ENCODE results near the gene TRIM43.
"Not testable (repeated sequence)": the region's sequence is repeated elsewhere in the genome, so short reads cannot be mapped to it uniquely, and the experiment has no call there.

TRIM43 gene

DNA sequence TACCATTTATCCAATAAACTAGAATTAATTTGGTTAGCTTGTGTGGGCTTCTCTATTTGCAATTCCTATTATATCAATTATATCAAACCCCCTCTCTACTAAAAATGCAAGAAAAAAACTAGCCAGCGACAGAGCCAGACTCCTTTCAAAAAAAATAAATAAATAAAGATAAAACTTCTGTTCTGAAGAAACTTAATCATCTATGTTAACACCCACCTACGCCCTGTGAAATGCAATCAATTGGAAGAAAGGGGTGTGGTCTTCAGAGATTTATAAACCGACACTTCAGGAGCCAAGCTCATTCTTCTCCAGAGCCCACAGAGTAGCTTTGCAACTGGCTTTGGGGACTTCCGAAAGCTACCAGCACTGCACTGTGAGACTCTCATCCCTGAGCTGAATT is at the start of gene TRIM43:
TRIM43 (plus strand) TSS at position 301 of the 400 bp plus-strand sequence. CDS start 2,023 bp downstream, outside the sequence.
- H3K9me3 ChIP-seq (ENCODE audit: low read length); H3K27me3 ChIP-seq (ENCODE audit: insufficient read depth, low read length); H3K4me1 ChIP-seq (ENCODE audit: insufficient read depth, low read length); H2AFZ ChIP-seq (ENCODE audit: low read depth, low read length); H3K4me3 ChIP-seq (ENCODE audit: low read length); H3K36me3 ChIP-seq (ENCODE audit: insufficient read depth, low read length): not testable (repeated sequence)

DNA sequence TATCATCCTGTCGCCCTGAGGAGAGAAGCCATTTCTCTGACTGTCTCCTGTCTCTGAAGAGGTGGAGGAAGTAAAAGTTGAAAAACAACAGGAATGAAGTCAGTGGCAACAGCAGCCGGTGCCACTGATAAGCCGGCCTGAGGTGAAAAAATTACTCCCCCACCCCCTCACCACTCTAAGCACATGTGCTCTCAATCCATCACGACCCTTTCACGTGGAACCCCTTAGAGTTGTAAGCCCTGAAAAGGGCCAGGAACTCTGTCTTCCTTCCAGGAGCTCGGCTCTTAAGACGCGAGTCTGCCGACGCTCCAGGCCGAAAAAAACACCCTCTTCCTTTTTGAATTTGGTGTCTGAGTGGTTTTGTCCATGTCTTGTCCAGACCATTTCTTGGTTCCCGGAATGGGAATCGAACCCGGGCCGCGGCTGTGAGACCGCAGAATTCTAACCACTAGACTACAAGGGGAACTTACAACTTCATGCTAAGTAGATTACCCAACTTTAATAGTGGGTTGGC is 40.7 kb upstream of the TRIM43 start:
- H2AFZ ChIP-seq (ENCODE audit: low read depth, low read length): no peak overlapping the region
- no peak overlapping the region for H3K4me3 ChIP-seq (ENCODE audit: low read length)
- no peaks in the 10 kb centered on the region for H3K36me3 ChIP-seq (ENCODE audit: insufficient read depth, low read length)
- no peaks in the 10 kb centered on the region for H3K9me3 ChIP-seq (ENCODE audit: low read length)
- H3K27me3 ChIP-seq (ENCODE audit: insufficient read depth, low read length): no peaks in the 10 kb centered on the region
- H3K4me1 ChIP-seq (ENCODE audit: insufficient read depth, low read length): no peaks in the 10 kb centered on the region

- H3K36me3 ChIP-seq (ENCODE audit: insufficient read depth, low read length): no peaks in the 10 kb centered on the region
- H3K27me3 ChIP-seq (ENCODE audit: insufficient read depth, low read length): no peaks in the 10 kb centered on the region
- H3K4me3 ChIP-seq (ENCODE audit: low read length): no peak overlapping the region
- H3K4me1 ChIP-seq (ENCODE audit: insufficient read depth, low read length): no peaks in the 10 kb centered on the region
- no peak overlapping the region for H2AFZ ChIP-seq (ENCODE audit: low read depth, low read length)
- no peaks in the 10 kb centered on the region for H3K9me3 ChIP-seq (ENCODE audit: low read length)
Observed at GRCh38 chr2:95552911-95553310, 38.9 kb upstream of the TRIM43 start.

DNA sequence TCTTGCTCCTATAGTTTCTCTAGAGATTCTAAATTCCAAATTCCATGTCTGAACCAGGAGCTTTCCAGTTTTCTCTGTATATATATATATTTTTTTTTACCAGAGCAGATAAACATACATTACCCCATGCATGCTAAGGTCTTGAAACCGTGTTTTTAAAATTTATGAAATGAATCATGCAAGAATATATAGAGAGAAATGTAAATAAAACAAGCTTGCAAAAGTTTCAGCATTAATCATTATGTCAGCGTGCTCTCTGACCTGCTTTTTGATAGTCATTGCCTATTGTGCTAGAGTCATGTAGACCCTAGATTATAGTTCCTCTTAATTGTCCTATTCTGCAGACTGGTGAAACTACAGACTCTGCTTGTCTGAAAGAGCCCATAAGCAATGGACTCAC is 22.6 kb upstream of the TRIM43 start:
- no peaks in the 10 kb centered on the region for H3K27me3 ChIP-seq (ENCODE audit: insufficient read depth, low read length)
- H3K4me1 ChIP-seq (ENCODE audit: insufficient read depth, low read length): no peaks in the 10 kb centered on the region
- H3K36me3 ChIP-seq (ENCODE audit: insufficient read depth, low read length): no peaks in the 10 kb centered on the region

GRCh38 chr2:95573866-95574265 is 17.9 kb upstream of the TRIM43 start:
- no peaks in the 10 kb centered on the region for H3K36me3 ChIP-seq (ENCODE audit: insufficient read depth, low read length)
- no peaks in the 10 kb centered on the region for H3K9me3 ChIP-seq (ENCODE audit: low read length)
- H3K4me1 ChIP-seq (ENCODE audit: insufficient read depth, low read length): no peaks in the 10 kb centered on the region
- H3K4me3 ChIP-seq (ENCODE audit: low read length): no peak overlapping the region
- H3K27me3 ChIP-seq (ENCODE audit: insufficient read depth, low read length): no peaks in the 10 kb centered on the region
- H2AFZ ChIP-seq (ENCODE audit: low read depth, low read length): no peak overlapping the region

More for the DNA sequence above, 22.6 kb upstream of the TRIM43 start:
- H2AFZ ChIP-seq (ENCODE audit: low read depth, low read length): no peak overlapping the region
- H3K4me3 ChIP-seq (ENCODE audit: low read length): no peak overlapping the region
- no peaks in the 10 kb centered on the region for H3K9me3 ChIP-seq (ENCODE audit: low read length)

DNA sequence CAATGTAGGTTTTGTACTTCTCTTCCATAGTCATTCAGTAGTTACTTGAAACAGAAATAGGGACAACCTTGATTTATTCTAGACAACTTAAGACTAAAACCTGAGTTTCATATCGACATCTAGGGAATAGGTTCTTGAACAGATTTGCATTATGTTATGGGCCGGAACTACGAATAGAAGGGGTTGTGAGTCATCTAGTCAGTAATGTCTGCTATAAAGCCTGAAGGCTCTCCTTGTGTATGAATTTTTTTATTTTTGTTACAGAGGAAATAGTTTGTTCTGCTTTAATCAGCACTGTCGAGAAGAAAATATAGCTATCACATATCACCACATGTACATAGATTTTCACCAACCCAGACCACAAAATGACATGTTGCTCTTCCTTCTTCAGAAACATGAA is 17.3 kb upstream of the TRIM43 start:
- Histone ChIP-seq H3K36me3 (ENCODE audit: insufficient read depth, low read length) (no peaks in the 10 kb centered on the region), H3K9me3 (ENCODE audit: low read length) (no peaks in the 10 kb centered on the region), H3K27me3 (ENCODE audit: insufficient read depth, low read length) (no peaks in the 10 kb centered on the region), H3K4me3 (ENCODE audit: low read length) (no peak overlapping the region), H2AFZ (ENCODE audit: low read depth, low read length) (no peak overlapping the region), H3K4me1 (ENCODE audit: insufficient read depth, low read length) (no peaks in the 10 kb centered on the region)

DNA sequence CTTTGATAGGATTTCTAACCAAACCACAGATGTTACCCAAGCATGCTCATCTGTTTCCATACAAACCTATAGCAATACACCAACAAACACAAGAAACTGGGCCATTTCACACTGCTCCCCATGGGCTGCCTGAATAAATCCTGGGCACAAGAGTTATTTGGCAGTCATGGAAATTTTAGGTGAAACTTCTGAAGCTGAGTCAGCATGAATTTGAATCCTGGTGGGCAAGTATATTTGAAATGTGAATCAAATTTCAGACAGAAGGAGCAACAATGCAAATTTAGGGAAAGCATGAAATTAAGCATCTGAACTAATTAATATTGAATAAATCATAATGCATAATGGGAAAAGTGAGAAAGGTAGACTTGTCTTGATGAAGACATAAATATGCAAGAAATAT is 15.9 kb upstream of the TRIM43 start:
- H3K27me3 ChIP-seq (ENCODE audit: insufficient read depth, low read length): no peaks in the 10 kb centered on the region
- no peak overlapping the region for H3K4me3 ChIP-seq (ENCODE audit: low read length)
- no peak overlapping the region for H2AFZ ChIP-seq (ENCODE audit: low read depth, low read length)

DNA sequence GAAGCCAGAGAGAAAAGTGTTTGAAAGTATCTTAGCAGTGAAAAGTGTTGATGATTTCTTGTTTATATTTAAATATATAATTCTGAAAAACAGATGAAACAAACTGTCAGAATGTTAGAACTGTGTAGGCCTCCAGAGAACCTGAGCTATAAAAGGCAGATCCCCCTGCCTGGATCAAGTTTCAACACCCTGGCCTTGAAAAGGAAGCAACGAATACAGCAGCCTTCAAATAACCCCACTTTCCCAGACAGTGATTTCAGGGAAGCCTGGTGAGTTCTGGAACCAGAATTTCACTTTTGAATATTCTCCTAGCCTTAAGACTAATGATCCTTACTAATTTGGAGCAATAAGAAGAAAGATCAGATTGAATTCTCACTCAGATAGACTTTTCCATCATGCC is 13.3 kb upstream of the TRIM43 start:
- Histone ChIP-seq H3K4me1 (ENCODE audit: insufficient read depth, low read length) (no peaks in the 10 kb centered on the region), H3K4me3 (ENCODE audit: low read length) (no peak overlapping the region), H3K27me3 (ENCODE audit: insufficient read depth, low read length) (no peaks in the 10 kb centered on the region), H3K9me3 (ENCODE audit: low read length) (no peaks in the 10 kb centered on the region), H3K36me3 (ENCODE audit: insufficient read depth, low read length) (no peaks in the 10 kb centered on the region), H2AFZ (ENCODE audit: low read depth, low read length) (no peak overlapping the region)

More for the DNA sequence above, 15.9 kb upstream of the TRIM43 start:
- Histone ChIP-seq H3K36me3 (ENCODE audit: insufficient read depth, low read length) (no peaks in the 10 kb centered on the region), H3K9me3 (ENCODE audit: low read length) (no peaks in the 10 kb centered on the region), H3K4me1 (ENCODE audit: insufficient read depth, low read length) (no peaks in the 10 kb centered on the region)

DNA sequence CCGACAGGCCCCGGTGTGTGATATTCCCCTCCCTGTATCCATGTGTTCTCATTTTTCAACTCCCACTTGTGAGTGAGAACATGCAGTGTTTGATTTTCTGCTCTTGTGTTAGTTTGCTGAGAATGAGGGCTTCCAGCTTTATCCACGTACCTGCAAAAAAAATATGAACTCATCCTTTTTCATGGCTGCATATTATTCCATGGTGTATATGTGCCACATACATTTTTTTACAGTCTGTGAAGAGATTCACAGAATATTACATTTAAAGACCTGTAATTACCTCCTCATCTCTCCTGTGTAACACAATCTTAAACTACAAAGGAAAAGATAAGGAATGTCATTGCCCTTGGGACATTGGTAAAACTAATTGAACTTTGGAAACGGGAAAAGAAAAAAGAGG is 8.3 kb upstream of the TRIM43 start:
- H3K4me3 ChIP-seq (ENCODE audit: low read length); H3K9me3 ChIP-seq (ENCODE audit: low read length); H3K4me1 ChIP-seq (ENCODE audit: insufficient read depth, low read length); H3K36me3 ChIP-seq (ENCODE audit: insufficient read depth, low read length); H2AFZ ChIP-seq (ENCODE audit: low read depth, low read length); H3K27me3 ChIP-seq (ENCODE audit: insufficient read depth, low read length): not testable (repeated sequence)

- not testable (repeated sequence) for H3K4me3 ChIP-seq (ENCODE audit: low read length); H2AFZ ChIP-seq (ENCODE audit: low read depth, low read length); H3K9me3 ChIP-seq (ENCODE audit: low read length); H3K4me1 ChIP-seq (ENCODE audit: insufficient read depth, low read length); H3K36me3 ChIP-seq (ENCODE audit: insufficient read depth, low read length); H3K27me3 ChIP-seq (ENCODE audit: insufficient read depth, low read length)
Observed at GRCh38 chr2:95584321-95584720, 7.5 kb upstream of the TRIM43 start.

DNA sequence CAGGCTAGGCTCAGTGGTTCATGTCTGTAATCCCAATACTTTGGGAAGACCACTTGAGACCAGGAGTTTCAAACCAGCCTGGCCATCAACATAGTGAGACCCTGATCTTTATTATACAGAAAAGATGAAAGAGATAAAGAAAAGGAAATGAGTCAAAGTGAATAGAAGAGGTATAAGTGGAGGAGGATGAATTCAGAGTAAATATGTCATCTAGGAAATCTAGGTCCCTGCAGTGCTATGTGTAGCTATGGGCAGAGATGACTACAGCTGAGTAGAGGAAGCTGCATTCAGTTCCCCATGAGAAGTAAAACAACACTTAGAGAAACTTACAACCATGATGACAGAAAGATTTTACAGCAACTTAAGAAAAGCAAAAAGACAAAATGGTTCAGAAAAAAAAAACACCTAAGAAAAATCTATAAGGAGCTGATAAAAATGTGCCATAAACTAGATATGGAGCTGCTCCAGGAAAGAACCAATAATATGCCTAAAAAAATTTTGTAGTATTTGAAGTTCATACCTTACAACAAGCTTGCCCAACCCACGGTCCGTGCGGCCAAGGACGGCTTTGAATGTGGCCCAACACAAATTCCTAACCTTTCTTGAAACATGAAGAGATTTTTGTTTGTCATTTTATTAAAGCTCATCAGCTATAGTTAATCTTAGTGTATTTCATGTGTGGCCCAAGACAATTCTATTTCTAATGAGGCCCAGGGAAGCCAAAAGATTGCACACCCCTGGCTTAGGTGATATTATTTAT is 1.8 kb upstream of the TRIM43 start:
- not testable (repeated sequence) for H3K4me3 ChIP-seq (ENCODE audit: low read length); H3K4me1 ChIP-seq (ENCODE audit: insufficient read depth, low read length); H2AFZ ChIP-seq (ENCODE audit: low read depth, low read length); H3K27me3 ChIP-seq (ENCODE audit: insufficient read depth, low read length); H3K36me3 ChIP-seq (ENCODE audit: insufficient read depth, low read length); H3K9me3 ChIP-seq (ENCODE audit: low read length)

DNA sequence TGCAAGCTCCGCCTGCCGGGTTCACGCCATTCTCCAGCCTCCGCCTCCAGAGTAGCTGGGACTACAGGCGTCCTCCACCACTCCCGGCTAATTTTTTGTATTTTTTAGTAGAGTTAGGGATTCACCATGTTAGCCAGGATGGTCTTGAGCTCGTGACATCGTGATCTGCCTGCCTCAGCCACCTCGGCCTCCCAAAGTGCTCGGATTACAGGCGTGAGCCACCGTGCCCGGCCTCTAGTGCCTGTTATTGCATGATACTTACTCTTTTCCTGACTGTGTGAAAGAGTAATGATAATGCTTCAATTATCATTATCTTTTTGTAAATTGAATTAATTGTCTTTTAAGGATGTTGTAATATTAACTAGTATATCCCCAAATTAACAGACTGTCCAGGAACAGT is 1.2 kb downstream of the TRIM43 start:
- not testable (repeated sequence) for H2AFZ ChIP-seq (ENCODE audit: low read depth, low read length); H3K4me3 ChIP-seq (ENCODE audit: low read length); H3K9me3 ChIP-seq (ENCODE audit: low read length); H3K4me1 ChIP-seq (ENCODE audit: insufficient read depth, low read length); H3K36me3 ChIP-seq (ENCODE audit: insufficient read depth, low read length); H3K27me3 ChIP-seq (ENCODE audit: insufficient read depth, low read length)

GRCh38 chr2:95595012-95595411 is 3.2 kb downstream of the TRIM43 start:
- not testable (repeated sequence) for H3K9me3 ChIP-seq (ENCODE audit: low read length); H2AFZ ChIP-seq (ENCODE audit: low read depth, low read length); H3K27me3 ChIP-seq (ENCODE audit: insufficient read depth, low read length); H3K36me3 ChIP-seq (ENCODE audit: insufficient read depth, low read length); H3K4me1 ChIP-seq (ENCODE audit: insufficient read depth, low read length); H3K4me3 ChIP-seq (ENCODE audit: low read length)

DNA sequence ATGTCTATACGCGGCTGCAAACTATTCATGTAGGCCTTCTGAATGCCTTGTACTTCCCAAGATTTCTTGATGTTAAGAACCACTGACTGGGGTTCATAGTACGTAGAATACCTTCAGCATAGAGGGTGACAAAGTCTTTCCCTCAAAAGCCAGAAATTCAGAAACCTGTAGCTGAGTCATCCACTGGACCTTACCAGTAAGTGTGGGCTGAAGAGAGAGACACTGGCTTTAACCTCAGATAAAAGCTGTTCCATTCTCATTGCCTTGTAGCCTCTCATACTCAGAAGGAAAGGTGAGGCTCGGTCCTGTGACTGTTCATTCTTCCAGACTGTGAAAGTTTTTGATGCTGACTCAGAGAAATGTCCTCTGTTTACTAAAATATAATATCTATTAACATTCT is 9.5 kb downstream of the TRIM43 start:
- not testable (repeated sequence) for H3K27me3 ChIP-seq (ENCODE audit: insufficient read depth, low read length); H3K9me3 ChIP-seq (ENCODE audit: low read length)

More for the DNA sequence above, 9.5 kb downstream of the TRIM43 start:
- H3K36me3 ChIP-seq (ENCODE audit: insufficient read depth, low read length); H3K4me3 ChIP-seq (ENCODE audit: low read length); H2AFZ ChIP-seq (ENCODE audit: low read depth, low read length); H3K4me1 ChIP-seq (ENCODE audit: insufficient read depth, low read length): not testable (repeated sequence)
